ENCODE results near the gene KIF3C.

DNA sequence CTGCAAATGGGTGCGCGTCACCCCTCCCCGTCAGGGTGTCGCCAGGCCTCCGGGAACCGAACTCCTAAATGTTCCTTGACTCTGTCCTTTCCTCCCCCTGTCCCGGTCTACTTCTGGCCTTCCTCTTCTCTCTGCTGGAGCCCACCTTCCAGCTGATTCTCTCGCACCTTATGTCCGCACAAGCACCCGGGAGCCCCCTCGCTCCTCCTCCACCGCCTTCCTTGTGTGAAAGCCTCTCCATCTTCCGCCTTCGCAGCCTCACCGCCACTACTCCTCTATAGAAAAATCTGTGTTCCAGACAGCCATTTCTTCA lies 627 bp upstream of the KIF3C start:
- TF ChIP-seq, protein P1, sequence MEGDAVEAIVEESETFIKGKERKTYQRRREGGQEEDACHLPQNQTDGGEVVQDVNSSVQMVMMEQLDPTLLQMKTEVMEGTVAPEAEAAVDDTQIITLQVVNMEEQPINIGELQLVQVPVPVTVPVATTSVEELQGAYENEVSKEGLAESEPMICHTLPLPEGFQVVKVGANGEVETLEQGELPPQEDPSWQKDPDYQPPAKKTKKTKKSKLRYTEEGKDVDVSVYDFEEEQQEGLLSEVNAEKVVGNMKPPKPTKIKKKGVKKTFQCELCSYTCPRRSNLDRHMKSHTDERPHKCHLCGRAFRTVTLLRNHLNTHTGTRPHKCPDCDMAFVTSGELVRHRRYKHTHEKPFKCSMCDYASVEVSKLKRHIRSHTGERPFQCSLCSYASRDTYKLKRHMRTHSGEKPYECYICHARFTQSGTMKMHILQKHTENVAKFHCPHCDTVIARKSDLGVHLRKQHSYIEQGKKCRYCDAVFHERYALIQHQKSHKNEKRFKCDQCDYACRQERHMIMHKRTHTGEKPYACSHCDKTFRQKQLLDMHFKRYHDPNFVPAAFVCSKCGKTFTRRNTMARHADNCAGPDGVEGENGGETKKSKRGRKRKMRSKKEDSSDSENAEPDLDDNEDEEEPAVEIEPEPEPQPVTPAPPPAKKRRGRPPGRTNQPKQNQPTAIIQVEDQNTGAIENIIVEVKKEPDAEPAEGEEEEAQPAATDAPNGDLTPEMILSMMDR (IDR thresholded peaks at IDR 0.05), result no peak
- no peak for TF ChIP-seq POLR2A (IDR thresholded peaks at IDR 0.05)

Data from adrenal gland (tissue), 5 donors.